H9 (cell line): Measurements from ENCODE around the gene VPS25. TPM values are rescaled to one million over a fixed set of nuclear protein-coding genes. Genes with fewer than 3 reads are reported as not detected.

ENCODE experiments used
- DNase-seq: peaks from one replicate; pipeline ENCODE4 v3.0.0-alpha.2; 2017
- H2AFZ ChIP-seq: one replicate; pipeline ENCODE4 v1.6.1; 2013; ENCODE audit warnings: mild to moderate bottlenecking, low read length, control low read depth, moderate library complexity
- H2AK5ac ChIP-seq: 2 replicates; pipeline ENCODE4 v1.6.1; 2013; ENCODE audit warnings: low read length, control low read depth, mixed read lengths; ENCODE audit not compliant: insufficient read length
- H2BK120ac ChIP-seq: one replicate; pipeline ENCODE4 v1.6.1; 2013; ENCODE audit warnings: low read depth, mild to moderate bottlenecking, low read length, control low read depth, inconsistent platforms; ENCODE audit not compliant: poor library complexity, severe bottlenecking
- H2BK12ac ChIP-seq: 2 replicates; pipeline ENCODE4 v1.6.1; 2013; ENCODE audit warnings: low read length, control low read depth, mixed read lengths, low read depth; ENCODE audit not compliant: insufficient read length
- H2BK15ac ChIP-seq: 2 replicates; pipeline ENCODE4 v1.6.1; 2013; ENCODE audit warnings: low read depth, low read length, control low read depth
- H2BK20ac ChIP-seq: one replicate; pipeline ENCODE4 v1.6.1; 2013; ENCODE audit warnings: low read depth, mild to moderate bottlenecking, low read length, control low read depth, inconsistent platforms; ENCODE audit not compliant: poor library complexity, severe bottlenecking
- H2BK5ac ChIP-seq: 2 replicates; pipeline ENCODE4 v1.6.1; 2013; ENCODE audit warnings: low read length, control low read depth, mixed read lengths; ENCODE audit not compliant: insufficient read length
- H3K14ac ChIP-seq: 2 replicates; pipeline ENCODE4 v1.6.1; 2013; ENCODE audit warnings: low read length, control low read depth; ENCODE audit not compliant: insufficient read depth
- H3K18ac ChIP-seq: 2 replicates; pipeline ENCODE4 v1.6.1; 2013; ENCODE audit warnings: low read depth, mild to moderate bottlenecking, mixed read lengths, low read length, control low read depth; ENCODE audit not compliant: insufficient read length
- H3K23ac ChIP-seq: 2 replicates; pipeline ENCODE4 v1.6.1; 2013; ENCODE audit warnings: low read length, control low read depth, mixed read lengths, low read depth; ENCODE audit not compliant: insufficient read length
- H3K23me2 ChIP-seq: 2 replicates; pipeline ENCODE4 v1.6.1; 2013; ENCODE audit warnings: low read depth, mild to moderate bottlenecking, mixed read lengths, low read length, control low read depth; ENCODE audit not compliant: insufficient read length, poor library complexity, severe bottlenecking
- H3K27ac ChIP-seq: 2 replicates; pipeline ENCODE4 v1.5.1; 2013; ENCODE audit warnings: low read length, control low read depth, mixed read lengths, low read depth; ENCODE audit not compliant: insufficient read length
- H3K27me3 ChIP-seq: 2 replicates; pipeline ENCODE4 v1.6.1; 2013; ENCODE audit warnings: low read length, control low read depth, inconsistent platforms; ENCODE audit not compliant: insufficient read depth
- H3K4ac ChIP-seq: 2 replicates; pipeline ENCODE4 v1.6.1; 2013; ENCODE audit warnings: low read depth, mild to moderate bottlenecking, control low read depth, inconsistent platforms, low read length, moderate library complexity
- H3K4me1 ChIP-seq: 2 replicates; pipeline ENCODE4 v1.6.1; 2013; ENCODE audit warnings: low read length, control low read depth, inconsistent platforms; ENCODE audit not compliant: insufficient read depth
- H3K4me2 ChIP-seq: 2 replicates; pipeline ENCODE4 v1.6.1; 2013; ENCODE audit warnings: low read length, control low read depth, mixed read lengths; ENCODE audit not compliant: insufficient read length, insufficient read depth
- H3K56ac ChIP-seq: 2 replicates; pipeline ENCODE4 v1.6.1; 2013; ENCODE audit warnings: low read depth, mild to moderate bottlenecking, mixed read lengths, low read length, control low read depth; ENCODE audit not compliant: insufficient read length
- H3K79me1 ChIP-seq: 2 replicates; pipeline ENCODE4 v1.6.1; 2013; ENCODE audit warnings: low read depth, mild to moderate bottlenecking, moderate library complexity, low read length, control low read depth, inconsistent platforms; ENCODE audit not compliant: insufficient read depth, poor library complexity, severe bottlenecking
- H3K79me2 ChIP-seq: 2 replicates; pipeline ENCODE4 v1.6.1; 2013; ENCODE audit warnings: low read length, control low read depth, inconsistent platforms; ENCODE audit not compliant: insufficient read depth
- H3K9ac ChIP-seq: 2 replicates; pipeline ENCODE4 v1.6.1; 2013; ENCODE audit warnings: low read length, control low read depth, mixed read lengths; ENCODE audit not compliant: insufficient read length; ENCODE audit errors: extremely low read depth
- H3K9me3 ChIP-seq: one replicate; pipeline ENCODE4 v1.6.1; 2013; ENCODE audit warnings: low read depth, low read length, inconsistent platforms; ENCODE audit not compliant: control insufficient read depth
- H3T11ph ChIP-seq: one replicate; pipeline ENCODE4 v1.6.1; 2013; ENCODE audit warnings: mild to moderate bottlenecking, low read length, control low read depth, inconsistent platforms
- H4K20me1 ChIP-seq: one replicate; pipeline ENCODE4 v1.6.1; 2013; ENCODE audit not compliant: control insufficient read depth, insufficient read length, insufficient read depth
- H4K5ac ChIP-seq: 2 replicates; pipeline ENCODE4 v1.6.1; 2013; ENCODE audit warnings: low read depth, mild to moderate bottlenecking, mixed read lengths, low read length, control low read depth; ENCODE audit not compliant: insufficient read length
- H4K8ac ChIP-seq: replicated peaks from 2 replicates; pipeline ENCODE4 v1.6.1; 2013; ENCODE audit warnings: low read length, control low read depth, mixed read lengths, low read depth; ENCODE audit not compliant: insufficient read length
- H4K91ac ChIP-seq: 2 replicates; pipeline ENCODE4 v1.6.1; 2013; ENCODE audit warnings: low read depth, mild to moderate bottlenecking, moderate library complexity, mixed read lengths, low read length, control low read depth; ENCODE audit not compliant: insufficient read length
- H3K27ac Mint-ChIP-seq, 3 experiments: 2 replicates in 2 of 3; 3 replicates in 1 of 3; pipeline ENCODE4 v1.8.0; 2020 to 2021; ENCODE audit warnings: mixed read lengths in 3 of 3, mild to moderate bottlenecking in 1 of 3, moderate library complexity in 1 of 3
- H3K27me3 Mint-ChIP-seq: 2 replicates; pipeline ENCODE4 v1.8.0; 2021; ENCODE audit warnings: low read depth, mild to moderate bottlenecking, moderate library complexity, mixed read lengths
- H3K36me3 Mint-ChIP-seq, 3 experiments: 2 replicates in 2 of 3; 3 replicates in 1 of 3; pipeline ENCODE4 v1.8.0; 2020 to 2021; ENCODE audit warnings: low read depth in 3 of 3, mixed read lengths in 3 of 3; ENCODE audit not compliant: insufficient read depth in 1 of 3
- H3K4me1 Mint-ChIP-seq, 2 experiments: 2 replicates each; pipeline ENCODE4 v1.8.0; 2020; ENCODE audit warnings: mixed read lengths in 2 of 2
- H3K4me3 Mint-ChIP-seq, 2 experiments: 2 replicates in 1 of 2; 3 replicates in 1 of 2; pipeline ENCODE4 v1.8.0; 2020 to 2021; ENCODE audit warnings: mild to moderate bottlenecking in 2 of 2, mixed read lengths in 2 of 2, moderate library complexity in 1 of 2
- H3K9me3 Mint-ChIP-seq, 2 experiments: 2 replicates in 1 of 2; 3 replicates in 1 of 2; pipeline ENCODE4 v1.8.0; 2020; ENCODE audit warnings: mild to moderate bottlenecking in 2 of 2, mixed read lengths in 2 of 2, moderate library complexity in 1 of 2
- CTCF ChIP-seq: fragments of 200-600 bp; sonication (generic); conservative IDR thresholded peaks from 3 replicates; pipeline ENCODE4 v1.8.0; 2021; ENCODE audit warnings: antibody characterized with exemption, mild to moderate bottlenecking
- WGBS: extraction: QIAGEN DNeasy Blood & Tissue Kit; methylation state at CpG from one replicate; pipeline ENCODE4 v1.1.7; 2013; ENCODE audit warnings: missing lambda C conversion rate, low lambda C conversion rate, mixed read lengths; ENCODE audit not compliant: insufficient read length; ENCODE audit errors: extremely low coverage; 5-methylcytosine and 5-hydroxymethylcytosine counted together
- total RNA-seq: library from RNA; stranded (reverse); gene quantifications from 2 replicates; pipeline ENCODE4 v1.2.1, GENCODE V29; 2021

Gene VPS25
- total RNA-seq, 1 experiment from 2014 or later, result 113 TPM

- no peak overlapping the region for H3T11ph ChIP-seq
- DNase-seq, result no peak
Observed at GRCh38 chr17:42751628-42752027, 21.6 kb upstream of the VPS25 start.

More at GRCh38 chr17:42751628-42752027, 21.6 kb upstream of the VPS25 start:
- no peaks in the 10 kb centered on the region for H3K27me3 ChIP-seq
- no peaks in the 10 kb centered on the region for H3K36me3 Mint-ChIP-seq
- H3K4me2 ChIP-seq, result no peak overlapping the region
- H3K18ac ChIP-seq, result no peak overlapping the region
- TF ChIP-seq CTCF, result no peak
- H2AK5ac ChIP-seq, result no peak overlapping the region
- H2BK5ac ChIP-seq, result no peak overlapping the region
- no peaks in the 10 kb centered on the region for H3K9me3 Mint-ChIP-seq
- no peak overlapping the region for H3K27ac Mint-ChIP-seq
- no peak overlapping the region for H2BK12ac ChIP-seq
- H3K79me1 ChIP-seq, result no peaks in the 10 kb centered on the region
- H3K27me3 Mint-ChIP-seq, result peaks cover 26% of the 10 kb centered on the region
- no peak overlapping the region for H3K4me3 Mint-ChIP-seq
- H3K9me3 ChIP-seq, result no peaks in the 10 kb centered on the region
- H3K4me1 ChIP-seq, result peaks cover 2% of the 10 kb centered on the region; the same call in 1 of the 2 replicates
- H3K56ac ChIP-seq, result no peak overlapping the region
- no peak overlapping the region for H4K8ac ChIP-seq
- H3K4ac ChIP-seq, result no peak overlapping the region
- H3K23ac ChIP-seq, result no peak overlapping the region
- no peak overlapping the region for H2BK15ac ChIP-seq
- H3K4me1 Mint-ChIP-seq, result peaks cover 17% of the 10 kb centered on the region in 2 experiments
- no peak overlapping the region for H4K91ac ChIP-seq
- H4K20me1 ChIP-seq, result no peaks in the 10 kb centered on the region
- no peak overlapping the region for H3K14ac ChIP-seq
- no peak overlapping the region for H3K9ac ChIP-seq
- no peak overlapping the region for H2BK120ac ChIP-seq
- no peaks in the 10 kb centered on the region for H3K79me2 ChIP-seq
- H3K27ac ChIP-seq, result no peak overlapping the region
- no peaks in the 10 kb centered on the region for H3K23me2 ChIP-seq
- no CpG with 5 or more reads among the region's 7 CpGs for WGBS
- H2BK20ac ChIP-seq, result no peak overlapping the region
- no peak overlapping the region for H4K5ac ChIP-seq
- H2AFZ ChIP-seq, result no peak overlapping the region
